HG03103 (cell line): Measurements from ENCODE around the gene PSTPIP2.
A peak's percentile ranks its signal among the peaks of the same experiment; 100 is the strongest.
"Not testable (repeated sequence)": the region's sequence is repeated elsewhere in the genome, so short reads cannot be mapped to it uniquely, and the experiment has no call there.

Experiments
- ATAC-seq: cut with Tn5 transposase; IDR thresholded peaks from one replicate; pipeline ENCODE4 v1.9.1; 2021; ENCODE audit warnings: low read depth; ENCODE audit not compliant: unreplicated experiment

PSTPIP2 gene, protein sequence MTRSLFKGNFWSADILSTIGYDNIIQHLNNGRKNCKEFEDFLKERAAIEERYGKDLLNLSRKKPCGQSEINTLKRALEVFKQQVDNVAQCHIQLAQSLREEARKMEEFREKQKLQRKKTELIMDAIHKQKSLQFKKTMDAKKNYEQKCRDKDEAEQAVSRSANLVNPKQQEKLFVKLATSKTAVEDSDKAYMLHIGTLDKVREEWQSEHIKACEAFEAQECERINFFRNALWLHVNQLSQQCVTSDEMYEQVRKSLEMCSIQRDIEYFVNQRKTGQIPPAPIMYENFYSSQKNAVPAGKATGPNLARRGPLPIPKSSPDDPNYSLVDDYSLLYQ

DNA sequence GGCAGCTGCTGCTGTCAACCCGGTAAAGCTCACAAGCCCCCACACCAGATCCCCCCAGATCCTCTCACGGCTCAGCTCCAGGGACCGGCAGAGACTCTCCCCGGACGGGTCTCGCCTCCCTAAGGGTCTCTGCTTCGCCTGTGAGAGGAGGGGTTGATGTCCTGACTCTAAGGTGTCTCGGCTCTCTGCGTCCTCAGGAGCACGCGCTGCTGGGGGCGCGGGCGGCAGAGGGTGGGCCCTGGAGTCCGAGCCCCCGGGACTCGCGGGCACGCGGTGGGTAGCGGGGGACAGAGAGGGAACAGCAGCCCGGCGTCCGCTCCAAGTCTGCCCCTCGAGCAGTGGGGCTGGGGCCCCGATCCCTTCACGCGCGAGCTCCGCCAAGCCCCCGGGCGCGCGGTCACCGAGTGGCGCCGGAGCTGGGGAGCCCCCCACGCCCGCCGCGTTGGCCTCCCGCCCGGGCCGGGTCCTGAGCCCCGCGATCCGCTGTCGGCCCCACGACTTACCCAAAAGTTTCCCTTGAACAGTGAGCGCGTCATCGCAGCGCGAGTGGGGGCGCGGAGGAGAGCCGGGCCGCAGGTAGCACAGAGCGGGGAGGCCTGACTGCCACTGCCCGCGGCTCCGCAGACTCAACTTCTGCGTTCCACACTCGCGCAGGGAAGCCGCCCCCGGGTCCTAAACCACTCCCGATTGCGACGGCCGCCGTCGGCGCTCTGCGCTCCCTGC is at the start of gene PSTPIP2:
Gene PSTPIP2, minus strand, starts transcription at position 608 of the 723 bp plus-strand sequence. Its CDS starts 72 bp downstream, at position 536.
- ATAC-seq: peak; percentile 45

DNA sequence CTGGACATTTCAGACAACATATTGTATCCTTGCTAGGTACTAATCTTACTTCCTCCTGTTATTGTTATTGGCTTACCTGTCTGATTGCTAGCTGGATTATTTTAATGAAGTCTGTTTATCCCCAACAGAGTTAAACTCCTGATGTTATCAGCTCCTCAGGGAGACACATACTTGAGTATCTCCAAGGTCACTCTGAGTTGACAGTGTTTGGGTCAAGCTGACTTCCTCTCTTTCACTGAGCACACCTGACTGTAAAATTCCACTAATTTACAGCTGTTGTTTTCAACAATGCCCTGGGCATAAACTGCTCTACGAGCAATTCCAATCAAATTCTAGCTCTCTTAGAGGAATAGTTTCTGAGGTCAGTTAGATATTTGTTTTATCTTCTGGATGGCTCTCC is 41.7 kb upstream of the PSTPIP2 start:
- no peak for ATAC-seq

GRCh38 chr18:46110406-46110805 is 38.3 kb upstream of the PSTPIP2 start:
- ATAC-seq: no peak

GRCh38 chr18:46109386-46109785 is 37.3 kb upstream of the PSTPIP2 start:
- no peak for ATAC-seq

DNA sequence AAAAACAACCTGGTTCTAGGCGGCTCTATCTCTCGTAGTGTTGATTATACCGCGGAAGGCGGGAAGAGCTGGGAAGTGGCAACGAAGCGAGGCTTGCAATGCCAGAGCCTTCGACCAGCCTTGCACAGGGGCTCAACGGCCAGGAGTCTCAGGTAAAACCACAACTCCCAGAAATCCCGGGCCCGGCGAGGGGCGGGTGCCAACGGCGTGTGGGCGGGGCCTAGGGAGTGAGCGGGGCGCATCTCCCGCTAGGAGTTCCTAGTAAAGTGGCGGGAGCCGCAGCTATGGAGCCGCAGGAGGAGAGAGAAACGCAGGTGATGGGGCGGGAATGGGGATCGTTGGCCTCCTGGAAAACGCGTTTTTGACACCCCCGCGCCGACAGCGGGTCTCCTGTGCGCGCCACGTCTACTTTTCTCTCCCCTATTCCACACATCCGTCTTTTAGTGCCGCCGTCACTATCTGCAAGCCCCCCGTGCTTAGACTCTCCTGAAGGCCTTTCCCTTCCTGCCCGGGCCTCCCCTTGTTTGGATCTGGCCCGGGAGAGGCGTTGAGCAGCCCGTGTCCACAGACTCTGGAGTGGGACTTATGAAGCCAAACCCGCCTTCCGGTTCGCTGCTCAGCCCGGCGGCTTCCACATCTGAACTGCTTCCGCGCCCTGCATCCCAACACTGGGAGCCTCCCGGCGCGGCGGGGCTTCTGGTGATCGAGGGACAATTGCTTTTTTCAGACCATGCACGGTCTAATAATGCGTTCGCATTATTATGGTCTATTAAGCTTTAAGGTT is 32.3 kb upstream of the PSTPIP2 start, which contains the start of gene HAUS1:
Gene HAUS1, plus strand, starts transcription at position 258 of the 784 bp plus-strand sequence. Its CDS starts 27 bp downstream, at position 285.
- peak; percentile 86 for ATAC-seq

DNA sequence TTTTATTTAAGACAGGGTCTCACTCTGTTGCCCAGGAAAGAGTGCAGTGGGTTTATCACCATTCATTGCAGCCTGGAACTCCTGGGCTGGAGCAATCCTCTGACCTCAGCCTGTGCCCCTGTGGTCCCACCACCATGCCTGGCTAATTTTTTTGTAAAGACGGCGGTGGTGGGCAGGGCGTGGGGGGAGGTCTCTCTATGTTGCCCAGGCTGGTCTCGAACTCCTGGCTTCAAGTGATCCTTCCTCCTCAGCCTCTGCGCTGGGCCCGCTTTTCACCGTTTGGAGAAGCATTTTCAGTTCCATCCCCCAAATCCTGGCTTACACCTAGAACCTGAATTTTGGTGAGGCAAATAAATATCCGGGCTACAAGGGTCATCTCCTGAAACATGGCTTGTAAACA is 27.4 kb upstream of the PSTPIP2 start:
- ATAC-seq: no peak

GRCh38 chr18:46098616-46098933 is 26.5 kb upstream of the PSTPIP2 start:
- ATAC-seq: peak; percentile 3

- ATAC-seq: peak; percentile 64
Observed at GRCh38 chr18:46097801-46098615, 25.9 kb upstream of the PSTPIP2 start, which contains the start of gene ATP5F1A. Gene ATP5F1A (minus strand): TSS chr18:46098296. CDS start chr18:46098231, 65 bp downstream.

- peak; percentile 22 for ATAC-seq
Observed at GRCh38 chr18:46097431-46097800, 25.4 kb upstream of the PSTPIP2 start.

- no peak for ATAC-seq
Observed at GRCh38 chr18:46096651-46097300, 24.7 kb upstream of the PSTPIP2 start.

DNA sequence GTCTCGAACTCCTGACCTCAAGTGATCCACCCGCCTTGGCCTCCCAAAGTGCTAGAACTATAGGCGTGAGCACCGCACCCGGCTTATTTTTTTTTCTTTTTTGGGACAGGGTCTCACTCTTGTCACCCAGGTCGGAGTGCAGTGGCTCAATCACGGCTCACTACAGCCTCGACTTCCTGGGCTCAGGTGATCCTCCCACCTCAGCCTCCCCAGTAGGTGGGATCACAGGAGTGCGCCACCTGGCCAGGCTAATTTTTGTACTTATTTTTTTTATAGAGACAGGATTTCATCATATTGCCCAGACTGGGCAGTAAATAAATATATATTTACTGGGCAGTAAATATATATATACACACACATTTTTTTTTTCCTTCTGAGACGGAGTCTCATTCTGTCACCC is 23.5 kb upstream of the PSTPIP2 start:
- no peak for ATAC-seq

GRCh38 chr18:46088501-46088900 is 16.4 kb upstream of the PSTPIP2 start:
- ATAC-seq: not testable (repeated sequence)

- ATAC-seq: no peak
Observed at GRCh38 chr18:46084431-46084830, 12.4 kb upstream of the PSTPIP2 start.

- ATAC-seq: no peak
Observed at GRCh38 chr18:46080156-46080555, 8.1 kb upstream of the PSTPIP2 start.

DNA sequence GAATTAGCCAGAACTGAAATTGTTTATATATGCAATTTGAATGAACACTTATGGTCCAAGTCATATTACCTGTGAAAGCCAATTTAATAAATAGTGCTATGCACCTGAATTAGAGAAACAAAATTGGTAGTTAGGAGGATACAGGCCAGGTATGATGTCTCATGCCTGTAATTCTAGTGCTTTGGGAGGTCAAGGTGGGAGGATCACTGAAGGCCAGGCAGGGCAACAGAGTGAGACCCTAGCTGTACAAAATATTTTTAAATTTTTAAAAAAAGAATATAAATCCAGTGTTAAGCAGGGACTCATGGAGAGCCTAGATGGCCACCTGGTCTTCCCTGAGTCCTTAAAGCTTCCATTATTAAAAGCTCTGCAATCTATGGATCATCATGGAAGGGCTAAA is 7.3 kb upstream of the PSTPIP2 start:
- no peak for ATAC-seq

DNA sequence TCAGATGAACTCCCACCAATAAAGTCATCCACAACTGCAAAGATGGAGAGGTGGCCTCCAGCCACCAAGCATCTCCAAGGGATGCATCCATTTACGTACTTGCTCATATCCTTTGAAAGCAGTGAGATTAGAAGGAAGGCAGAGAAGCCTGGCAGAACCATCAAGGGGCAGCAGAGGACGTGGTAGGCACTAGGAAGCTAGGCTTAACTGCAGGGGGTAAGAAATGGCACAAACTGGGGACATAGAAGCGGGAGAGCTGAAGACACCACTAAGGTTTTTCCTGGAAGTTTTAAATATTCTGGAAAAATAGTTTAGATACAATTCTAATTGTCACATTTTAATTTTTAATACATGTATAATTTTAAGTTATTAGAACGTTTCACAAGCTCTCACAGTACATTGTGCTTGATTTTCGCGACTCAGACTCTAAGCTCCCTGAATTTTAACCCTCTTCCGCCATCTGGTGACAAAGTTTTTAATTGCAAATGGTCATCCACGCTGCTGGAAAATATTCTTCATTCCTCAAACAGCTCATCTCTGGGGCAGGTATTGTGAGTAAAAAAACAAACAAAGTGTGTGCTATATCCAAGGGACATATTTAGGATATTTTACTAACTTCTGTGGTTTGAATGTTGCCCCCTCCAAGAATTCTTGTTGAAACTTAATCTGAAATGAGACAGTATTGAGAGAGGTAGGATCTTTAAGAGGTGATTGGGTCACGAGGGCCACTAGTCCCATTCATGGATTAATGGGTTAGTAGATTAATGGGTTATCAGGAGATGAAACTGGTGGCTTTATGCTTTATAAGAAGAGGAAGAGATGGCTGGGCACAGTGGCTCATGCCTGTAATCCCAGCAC is 1.6 kb upstream of the PSTPIP2 start:
- ATAC-seq: no peak

GRCh38 chr18:46072959-46073358 is 899 bp upstream of the PSTPIP2 start:
- ATAC-seq: no peak

DNA sequence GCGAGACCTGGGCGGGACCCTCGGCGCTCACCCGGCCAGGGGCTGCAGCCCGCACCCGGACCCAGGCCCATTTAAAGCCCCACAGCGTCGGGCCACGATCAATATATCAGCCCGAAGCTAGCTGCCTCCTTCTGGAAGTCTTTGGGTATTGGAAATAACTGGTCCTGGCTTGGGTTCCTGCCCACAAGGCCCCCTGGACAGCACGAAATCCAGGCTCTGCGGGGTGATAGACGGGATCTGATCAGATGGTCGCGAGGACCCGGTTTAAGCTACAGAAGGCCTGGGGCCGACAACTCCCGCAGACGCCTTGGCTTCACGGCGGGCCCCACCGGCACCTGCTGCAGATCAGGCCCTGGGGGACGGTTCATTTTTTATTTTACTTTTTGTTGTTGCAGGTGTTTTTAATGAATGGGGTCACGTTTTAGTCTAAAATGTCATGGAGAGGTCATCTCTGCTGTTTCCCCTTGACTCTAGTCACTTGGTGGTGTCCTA is 362 bp upstream of the PSTPIP2 start:
- ATAC-seq: no peak
